ENCODE measurements around the gene MACF1. TPM values are rescaled to one million over a fixed set of nuclear protein-coding genes. Genes with fewer than 3 reads are reported as not detected.
"Not testable (repeated sequence)": the region's sequence is repeated elsewhere in the genome, so short reads cannot be mapped to it uniquely, and the experiment has no call there.

The MACF1 gene
- total and polyA plus RNA-seq, 8 donors: 49.8 to 161 (median 89.1) TPM

- no peak for FAIRE-seq
- H3K27ac ChIP-seq: no peak overlapping the region
- TF ChIP-seq CTCF (IDR thresholded peaks at IDR 0.05): no peak
- ATAC-seq: no peak
- H3K4me3 ChIP-seq: no peak overlapping the region
- no peaks in the 10 kb centered on the region for H3K9me3 ChIP-seq
- intact Hi-C loops (cut with DNase I): no loop called here
- peaks cover 0 to 96% (median 50%) of the 10 kb centered on the region in 3 donors for H3K36me3 ChIP-seq
- H3K4me1 ChIP-seq: no peaks in the 10 kb centered on the region
- DNase-seq: no peak
- 70 to 83% methylated on average over 1 of the region's 1 CpG for WGBS, 2 donors
- H3K27me3 ChIP-seq: no peaks in the 10 kb centered on the region
Measured at GRCh38 chr1:39462074-39462473, 257.6 kb downstream of the MACF1 start.

DNA sequence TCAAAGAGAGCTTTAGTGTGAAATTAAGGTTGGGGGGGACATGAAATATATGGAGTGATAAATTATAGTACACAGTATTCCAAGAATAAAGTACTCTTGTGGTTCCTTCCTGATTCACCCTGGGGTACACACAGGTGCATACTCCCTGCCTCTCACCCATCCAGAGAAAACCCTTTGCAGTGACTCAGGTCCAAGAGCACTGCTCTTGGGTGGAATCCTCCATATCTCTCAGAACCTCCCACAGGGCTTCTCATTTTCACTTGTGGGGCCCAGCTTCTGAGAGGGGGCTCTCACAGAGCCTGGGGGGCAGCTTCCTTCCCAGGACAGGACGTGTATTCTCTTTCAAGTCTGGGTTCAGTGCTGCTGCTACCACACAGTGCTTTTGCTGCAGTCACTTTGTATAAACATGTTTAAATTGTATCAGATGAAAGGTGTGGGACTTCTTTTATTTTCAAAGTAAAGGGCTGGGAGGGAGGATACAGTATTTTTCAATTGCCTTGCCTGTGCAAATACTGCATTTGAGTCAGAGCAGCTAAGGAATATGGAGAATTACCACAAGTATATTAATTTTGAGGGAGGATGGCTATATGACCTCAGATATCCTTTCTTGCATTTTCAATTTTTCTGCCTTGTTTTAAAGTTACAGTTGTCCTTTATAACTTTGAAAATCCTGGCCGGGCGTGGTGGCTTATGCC lies 262.1 kb downstream of the MACF1 start:
- Histone ChIP-seq H3K27me3 (no peaks in the 10 kb centered on the region), H3K4me3 (no peak overlapping the region), H3K9me3 (no peaks in the 10 kb centered on the region), H3K4me1 (no peaks in the 10 kb centered on the region), H3K27ac (no peak overlapping the region), H3K36me3 (peaks cover 5 to 83% (median 40%) of the 10 kb centered on the region in 3 donors)
- no peak for TF ChIP-seq CTCF (IDR thresholded peaks at IDR 0.05)
- no peak for ATAC-seq
- intact Hi-C loops (cut with DNase I): no loop called here
- 90 to 93% methylated on average over 3 of the region's 3 CpGs for WGBS, 2 donors
- no peak for FAIRE-seq
- no peak for DNase-seq

GRCh38 chr1:39467108-39467720 lies 262.7 kb downstream of the MACF1 start:
- DNase-seq; intact Hi-C loops (cut with DNase I); H3K27me3 ChIP-seq; H3K27ac ChIP-seq; FAIRE-seq; ATAC-seq; H3K4me3 ChIP-seq; H3K4me1 ChIP-seq; H3K9me3 ChIP-seq: not testable (repeated sequence)
- 85 to 93% methylated on average over 16 of the region's 16 CpGs for WGBS, 2 donors
- H3K36me3 ChIP-seq: peaks cover 5 to 77% (median 37%) of the 10 kb centered on the region in 3 donors

DNA sequence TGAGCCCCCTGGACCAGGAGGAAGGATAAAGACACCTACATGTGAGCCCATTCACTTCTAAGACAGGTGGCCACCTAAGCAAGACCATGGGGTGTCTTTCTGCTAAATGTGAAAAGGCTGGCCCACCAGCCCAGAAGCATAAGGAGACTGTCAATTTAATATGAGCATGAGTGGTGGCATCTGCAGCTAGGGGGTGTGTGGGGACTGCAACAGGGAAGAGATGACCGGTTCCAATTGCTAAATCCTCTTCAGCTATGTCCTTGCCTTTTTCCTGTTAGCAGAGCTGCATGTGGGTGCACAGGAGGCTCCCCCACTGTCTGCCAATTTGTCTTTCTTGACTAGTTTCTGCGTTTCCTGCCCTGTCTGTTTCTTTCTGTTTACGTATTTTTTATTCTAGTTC lies 264.7 kb downstream of the MACF1 start:
- H3K27ac ChIP-seq: no peak overlapping the region
- 80 to 91% methylated on average over 3 of the region's 3 CpGs for WGBS, 2 donors
- FAIRE-seq (no peak), DNase-seq (no peak), ATAC-seq (no peak)
- H3K27me3 ChIP-seq: no peaks in the 10 kb centered on the region
- H3K36me3 ChIP-seq: peaks cover 5 to 57% (median 22%) of the 10 kb centered on the region in 3 donors
- H3K4me3 ChIP-seq: no peak overlapping the region
- intact Hi-C loops (cut with DNase I): no loop called here
- no peaks in the 10 kb centered on the region for H3K9me3 ChIP-seq
- no peaks in the 10 kb centered on the region for H3K4me1 ChIP-seq
- TF ChIP-seq CTCF (IDR thresholded peaks at IDR 0.05): no peak

GRCh38 chr1:39470040-39470439 lies 265.5 kb downstream of the MACF1 start:
- peaks cover 5 to 49% (median 16%) of the 10 kb centered on the region in 3 donors for H3K36me3 ChIP-seq
- ATAC-seq: no peak
- no peaks in the 10 kb centered on the region for H3K9me3 ChIP-seq
- intact Hi-C loops (cut with DNase I): no loop called here
- H3K27me3 ChIP-seq: no peaks in the 10 kb centered on the region
- FAIRE-seq: no peak
- no peak for TF ChIP-seq CTCF (IDR thresholded peaks at IDR 0.05)
- DNase-seq: no peak
- no peak overlapping the region for H3K27ac ChIP-seq
- H3K4me3 ChIP-seq: no peak overlapping the region
- H3K4me1 ChIP-seq: peaks cover 0 to 3% (median 0%) of the 10 kb centered on the region in 3 donors

Measured in pancreas (tissue), 10 donors.